Fibroblast of skin of abdomen (primary cell): ENCODE results near the gene BRSK2.
"Not testable (repeated sequence)": the region's sequence is repeated elsewhere in the genome, so short reads cannot be mapped to it uniquely, and the experiment has no call there.

Source experiments
- DNase-seq: peaks from one replicate; pipeline ENCODE4 v3.0.0-alpha.2; 2013

Gene BRSK2

DNA sequence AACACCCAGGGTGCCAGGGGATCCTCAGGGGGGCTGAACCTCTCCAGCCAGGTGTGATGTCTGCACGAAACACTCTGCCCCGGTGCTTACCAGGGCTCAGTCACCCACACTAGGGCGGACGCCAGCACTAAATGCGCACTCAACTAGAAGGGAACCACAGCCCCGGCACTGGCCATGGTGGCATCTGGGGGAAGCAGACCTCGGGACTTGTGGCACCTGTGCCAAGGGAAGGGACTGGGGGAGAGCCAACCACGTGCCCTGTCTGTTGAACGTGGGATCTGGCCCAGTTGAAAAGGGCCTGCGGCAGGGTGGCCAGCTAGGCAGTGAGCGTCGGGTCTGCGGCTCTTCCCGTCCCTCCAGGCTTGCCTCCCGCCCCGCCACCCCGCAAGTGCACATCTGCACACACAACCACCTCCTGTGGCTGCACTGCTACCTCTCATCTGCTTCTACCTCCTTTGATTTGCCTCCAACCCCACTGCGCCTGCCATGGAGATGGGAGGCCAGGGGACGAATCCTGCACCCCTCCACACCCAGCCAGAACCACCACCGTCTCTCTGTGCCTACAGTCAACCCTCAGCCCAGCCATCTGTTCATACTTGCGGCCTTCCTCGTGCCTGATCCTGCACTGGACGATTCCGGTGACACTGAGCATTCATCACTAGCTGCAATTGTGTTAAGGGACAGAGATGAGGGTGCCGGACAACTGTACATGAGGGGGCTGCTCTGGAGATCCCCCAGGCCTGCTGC is 111.9 kb downstream of the BRSK2 start:
- DNase-seq = no peak

DNA sequence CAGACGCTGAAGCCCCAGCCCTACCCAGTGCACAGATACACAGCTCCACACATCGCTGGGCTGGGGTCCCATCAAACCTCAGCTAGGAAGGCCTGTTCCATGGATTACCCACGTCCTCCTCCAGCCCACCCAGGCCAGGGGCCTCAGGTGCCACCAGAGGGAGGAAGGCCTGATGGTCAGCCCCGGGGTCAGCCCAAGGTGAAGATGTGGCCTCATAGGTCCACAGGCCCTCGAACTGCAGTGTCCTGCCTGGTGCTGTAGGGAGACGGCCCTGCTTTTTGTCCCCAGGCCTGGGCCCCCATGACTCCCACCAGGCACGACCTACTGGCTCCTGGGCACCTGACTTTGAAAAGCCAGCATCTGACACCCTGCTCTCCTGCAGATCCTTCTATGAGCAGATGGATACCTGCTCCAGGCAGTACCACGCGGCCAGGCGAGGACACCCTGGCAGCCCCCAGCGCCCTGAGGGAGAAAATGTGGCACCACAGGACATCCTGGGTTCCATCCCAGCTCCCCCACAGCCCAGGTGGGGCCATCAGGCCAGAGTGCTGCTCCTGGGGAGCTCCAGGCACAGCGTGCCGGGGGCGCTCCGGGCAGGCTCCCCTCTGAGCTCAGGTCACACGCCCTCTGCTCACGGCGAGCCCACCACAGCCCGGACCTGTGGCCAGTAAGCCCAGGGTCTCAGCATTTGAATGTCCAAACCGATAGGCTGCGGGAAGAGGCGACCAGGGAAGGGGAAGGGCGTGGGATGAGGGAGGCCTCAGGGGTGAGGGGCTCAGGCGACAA is 112.6 kb downstream of the BRSK2 start:
- no peak for DNase-seq

DNA sequence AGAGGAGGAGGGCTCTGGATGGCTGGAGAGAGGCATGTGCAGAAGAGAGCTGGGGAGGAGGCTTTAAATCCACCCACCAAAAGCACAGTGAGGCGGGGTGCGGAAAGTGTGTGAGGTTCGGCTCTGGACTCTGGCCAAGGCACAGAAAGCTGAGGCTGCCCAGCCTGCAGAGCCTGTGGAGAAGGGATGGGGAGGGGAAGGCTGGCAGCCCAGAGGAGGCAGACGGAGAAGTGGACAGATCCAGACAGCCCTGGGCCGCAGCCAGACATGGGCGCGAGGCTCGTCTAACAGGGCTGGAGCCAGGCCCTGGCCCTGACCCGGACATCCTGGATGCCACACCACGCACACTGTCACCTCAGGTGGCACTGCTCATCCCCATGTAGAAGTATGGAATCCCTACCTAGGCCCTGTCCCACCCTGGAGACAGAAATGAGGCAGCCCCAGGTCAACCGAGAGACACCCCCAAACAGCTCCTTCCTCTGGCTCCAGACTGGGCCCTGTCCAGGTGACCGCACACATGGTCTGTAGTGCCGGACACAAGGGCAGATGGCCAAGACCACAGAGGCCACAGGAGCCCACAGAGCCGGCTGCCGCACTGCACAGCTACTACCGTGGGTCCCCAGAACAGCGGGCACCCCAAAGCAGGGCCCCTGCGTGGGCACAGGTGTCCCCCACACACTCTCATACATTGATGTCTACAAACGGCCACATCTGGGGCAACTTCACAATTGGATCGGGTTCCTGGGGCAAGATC is 113.4 kb downstream of the BRSK2 start:
- no peak for DNase-seq

DNA sequence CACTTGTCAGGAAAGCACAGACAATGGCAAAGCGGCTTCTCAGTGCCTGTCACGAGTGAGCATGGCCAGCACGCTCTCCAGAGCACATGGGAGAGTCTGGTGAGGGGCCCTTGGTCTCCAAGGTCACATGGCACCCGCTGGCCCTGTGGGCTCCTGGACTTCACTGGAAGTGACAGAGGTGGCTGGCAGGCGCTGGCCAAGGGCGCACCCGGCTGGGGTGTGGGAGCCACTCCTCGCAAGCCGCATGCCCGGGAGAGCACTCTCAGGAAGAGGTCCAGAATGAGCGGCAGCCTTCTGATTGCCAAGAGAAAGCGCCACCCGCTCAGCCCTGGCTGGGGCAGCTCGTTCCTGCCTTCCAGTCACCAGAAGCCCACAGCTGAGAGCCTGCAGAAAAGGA is 114.0 kb downstream of the BRSK2 start:
- DNase-seq = no peak

DNA sequence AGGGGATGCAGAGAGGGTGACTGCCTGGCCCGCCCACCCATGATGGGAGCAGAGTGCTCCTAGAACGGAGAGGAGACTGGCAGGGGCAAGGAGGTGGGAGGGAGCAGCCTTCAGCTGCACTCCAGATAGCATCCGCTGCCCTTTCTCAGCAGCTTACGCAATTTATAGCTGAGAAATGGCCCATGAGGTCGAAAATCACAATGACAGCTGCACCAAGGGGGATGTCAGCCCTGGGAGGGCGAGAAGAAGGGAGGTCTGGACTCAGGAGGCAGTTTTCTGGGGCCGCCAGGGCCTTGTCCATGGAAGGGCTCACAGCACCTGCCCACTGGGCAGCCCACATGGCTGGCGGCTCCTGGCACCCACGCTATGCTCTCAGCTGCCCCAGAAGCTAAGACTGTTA is 114.4 kb downstream of the BRSK2 start:
- no peak for DNase-seq

DNA sequence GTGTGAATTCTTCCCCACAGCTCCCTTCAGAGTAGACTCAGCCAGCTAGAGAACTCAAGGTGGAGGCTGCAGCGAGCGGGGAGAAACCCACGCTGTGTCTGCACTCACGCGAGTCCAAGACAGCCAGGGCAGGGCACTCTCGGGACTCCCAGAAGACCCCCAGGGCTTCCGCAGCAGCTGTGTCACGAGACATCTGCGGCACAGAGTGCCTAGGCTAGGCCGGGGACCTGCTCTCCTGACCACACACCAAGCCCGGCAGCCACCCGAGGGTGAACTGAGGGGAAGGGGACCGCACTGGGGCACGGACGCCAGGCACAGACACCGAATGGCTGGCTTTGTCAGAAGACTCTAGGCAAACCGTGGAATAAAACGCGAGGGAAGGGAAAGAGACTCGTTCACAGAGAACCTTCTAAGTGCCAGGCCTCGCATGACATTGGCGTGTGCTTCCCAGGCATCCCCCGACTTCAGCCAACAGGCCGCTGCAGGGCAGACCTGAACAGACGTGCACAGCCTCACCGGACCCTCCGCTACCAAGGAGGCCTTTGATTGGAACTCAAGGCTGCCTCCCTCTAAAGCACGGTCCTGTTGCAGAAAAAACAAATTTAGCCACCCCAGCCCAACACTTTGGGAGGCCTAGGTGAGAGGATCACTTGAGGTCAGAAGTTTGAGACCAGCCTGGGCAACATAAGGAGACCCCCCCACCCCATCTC is 115.0 kb downstream of the BRSK2 start:
- DNase-seq = no peak

DNA sequence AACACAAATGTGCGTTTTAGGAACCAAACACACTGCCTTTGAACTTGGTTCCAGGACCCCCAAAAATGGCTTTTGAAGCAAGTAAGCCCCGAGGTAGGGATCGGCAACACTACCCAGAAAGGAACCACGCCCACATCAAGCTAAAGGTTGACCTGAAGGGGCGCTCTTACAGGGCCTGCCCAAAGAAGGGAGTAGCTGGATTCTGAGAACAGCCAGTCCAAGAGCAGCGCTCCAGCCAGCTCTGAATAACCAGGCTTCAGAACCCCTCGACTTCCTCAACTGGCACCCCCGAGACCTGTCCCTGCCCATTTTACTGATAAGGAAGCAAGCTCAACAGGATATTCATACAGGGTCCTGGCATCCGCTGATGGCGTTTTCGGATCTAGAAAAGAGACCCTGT is 115.7 kb downstream of the BRSK2 start:
- DNase-seq = no peak

DNA sequence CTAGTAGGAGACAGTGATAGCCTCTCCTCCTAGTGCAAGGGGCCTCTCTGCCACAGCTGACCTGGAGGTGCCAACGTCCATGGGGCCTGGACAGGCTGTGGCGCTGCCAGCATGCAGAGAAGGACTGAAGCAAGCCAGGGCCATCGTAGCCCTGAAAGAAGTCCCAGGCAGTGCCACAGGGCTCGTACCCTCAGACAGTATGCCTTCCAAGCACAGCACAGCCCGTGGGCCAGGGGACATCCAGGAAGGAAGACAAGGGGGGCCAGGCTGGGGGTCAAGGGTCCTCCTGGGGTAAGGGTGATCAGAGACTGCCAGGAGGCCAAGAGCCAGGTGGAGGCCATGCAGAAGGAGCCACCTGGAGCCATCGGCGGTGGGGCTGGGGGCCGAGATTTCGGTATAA is 117.2 kb downstream of the BRSK2 start:
- no peak for DNase-seq

DNA sequence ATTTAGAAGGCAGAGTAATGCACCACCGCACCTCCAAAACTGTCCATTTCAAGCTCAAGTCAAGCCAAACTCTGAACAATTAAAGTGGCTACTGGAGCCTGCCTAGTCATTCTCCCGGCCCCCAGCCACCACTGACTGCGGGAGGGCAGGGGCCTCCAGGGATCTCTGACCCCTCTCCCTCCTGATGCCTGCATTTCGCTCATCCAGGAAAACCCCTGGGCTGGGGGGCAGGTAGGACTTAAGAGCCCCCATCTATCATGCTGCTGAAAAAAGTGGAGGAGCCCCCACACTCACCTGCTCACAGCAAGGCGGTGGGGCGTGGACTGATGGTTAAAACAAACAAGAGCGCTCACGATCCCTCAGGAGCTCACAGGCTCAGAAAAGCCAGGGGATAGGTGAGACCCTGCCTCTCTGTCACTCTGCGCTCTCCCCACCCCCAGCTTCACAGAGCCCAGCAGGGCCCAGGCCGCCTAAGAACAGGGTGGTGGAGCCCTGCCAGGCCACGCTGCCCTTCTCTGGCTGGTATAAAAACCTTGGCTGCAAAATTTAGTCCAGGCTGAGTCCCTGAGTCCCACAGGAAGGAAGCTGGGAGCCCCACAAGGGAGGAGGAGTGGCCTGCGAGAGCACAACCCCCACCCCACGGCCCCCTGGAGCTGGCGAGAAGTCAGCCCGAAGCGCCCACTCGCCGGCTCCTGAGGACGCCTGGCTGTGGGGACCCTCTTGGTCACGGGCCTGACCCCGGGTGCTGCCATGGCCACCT is 117.8 kb downstream of the BRSK2 start:
- DNase-seq = no peak

DNA sequence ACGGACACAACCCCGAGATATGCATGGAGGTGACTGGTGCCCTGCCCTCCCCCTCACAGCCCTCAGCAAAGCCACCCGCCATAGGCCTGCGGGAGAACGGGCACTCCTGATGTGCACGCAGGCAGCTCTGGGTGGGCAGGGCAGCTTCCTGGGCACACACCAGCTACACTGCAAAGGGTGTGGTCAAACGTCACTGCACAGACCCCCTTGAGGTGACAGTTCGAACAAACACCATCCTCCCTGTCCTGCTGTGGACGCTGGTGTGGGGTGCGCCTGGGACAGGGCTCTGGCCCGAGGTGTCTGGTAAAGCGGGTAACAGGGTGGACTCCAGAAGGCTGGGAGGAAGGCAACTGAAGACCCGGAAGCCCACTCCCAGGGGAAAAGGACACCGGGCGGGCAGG is 118.8 kb downstream of the BRSK2 start:
- no peak for DNase-seq

DNA sequence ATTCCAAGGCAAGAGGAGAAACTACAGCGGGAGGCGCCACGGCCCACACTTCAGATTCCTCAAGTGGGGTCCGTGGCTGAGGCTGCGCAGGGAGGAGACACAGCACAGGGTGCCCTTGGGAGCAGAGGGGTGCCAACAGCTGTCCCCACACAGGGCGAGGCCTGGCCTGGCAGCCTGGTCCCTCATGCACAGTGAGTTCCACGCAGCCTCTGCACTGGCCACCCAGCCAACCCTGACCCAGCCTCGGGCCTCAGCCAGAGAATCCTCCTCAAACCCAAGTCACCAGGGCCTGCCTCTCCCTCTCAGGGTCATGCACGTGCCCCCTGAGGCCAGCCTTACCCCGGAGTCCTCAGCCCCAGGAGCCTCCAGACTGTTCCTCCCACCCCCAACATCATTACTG is 119.3 kb downstream of the BRSK2 start:
- DNase-seq = no peak

DNA sequence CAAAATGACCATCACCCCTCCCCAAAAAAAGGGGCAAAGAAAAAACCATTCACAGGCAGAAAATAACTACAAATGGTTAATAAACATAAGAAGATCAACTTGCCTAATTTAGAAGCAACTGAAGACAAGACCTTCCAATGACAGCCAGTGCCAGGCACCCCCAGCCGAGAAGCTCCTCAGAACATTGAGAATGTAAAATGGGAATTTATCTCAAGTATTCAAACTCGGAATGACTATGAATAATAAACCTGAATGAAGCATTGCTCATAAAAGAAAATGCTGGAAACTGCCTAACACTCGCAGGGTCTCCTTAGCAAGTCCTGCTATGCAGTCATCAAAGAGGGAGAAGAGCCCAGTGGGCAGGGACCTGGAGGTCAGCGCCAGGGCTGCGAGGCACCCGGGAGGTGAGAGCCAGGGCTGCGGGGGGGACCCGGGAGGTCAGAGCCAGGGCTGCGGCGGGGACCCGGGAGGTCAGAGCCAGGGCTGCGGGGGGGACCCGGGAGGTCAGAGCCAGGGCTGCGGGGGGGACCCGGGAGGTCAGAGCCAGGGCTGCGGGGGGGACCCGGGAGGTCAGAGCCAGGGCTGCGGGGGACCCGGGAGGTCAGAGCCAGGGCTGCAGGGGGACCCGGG is 120.0 kb downstream of the BRSK2 start:
- DNase-seq = no peak

DNA sequence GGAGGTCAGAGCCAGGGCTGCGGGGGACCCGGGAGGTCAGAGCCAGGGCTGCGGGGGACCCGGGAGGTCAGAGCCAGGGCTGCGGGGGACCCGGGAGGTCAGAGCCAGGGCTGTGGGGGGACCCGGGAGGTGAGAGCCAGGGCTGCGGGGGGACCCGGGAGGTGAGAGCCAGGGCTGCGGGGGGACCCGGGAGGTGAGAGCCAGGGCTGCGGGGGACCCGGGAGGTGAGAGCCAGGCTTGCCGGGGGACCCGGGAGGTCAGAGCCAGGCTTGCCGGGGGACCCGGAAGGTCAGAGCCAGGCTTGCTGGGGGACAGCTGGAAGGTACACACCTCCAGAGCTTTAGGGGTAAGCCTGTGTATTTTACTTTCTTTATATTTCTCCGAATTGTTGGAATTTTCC is 120.6 kb downstream of the BRSK2 start:
- not testable (repeated sequence) for DNase-seq

DNA sequence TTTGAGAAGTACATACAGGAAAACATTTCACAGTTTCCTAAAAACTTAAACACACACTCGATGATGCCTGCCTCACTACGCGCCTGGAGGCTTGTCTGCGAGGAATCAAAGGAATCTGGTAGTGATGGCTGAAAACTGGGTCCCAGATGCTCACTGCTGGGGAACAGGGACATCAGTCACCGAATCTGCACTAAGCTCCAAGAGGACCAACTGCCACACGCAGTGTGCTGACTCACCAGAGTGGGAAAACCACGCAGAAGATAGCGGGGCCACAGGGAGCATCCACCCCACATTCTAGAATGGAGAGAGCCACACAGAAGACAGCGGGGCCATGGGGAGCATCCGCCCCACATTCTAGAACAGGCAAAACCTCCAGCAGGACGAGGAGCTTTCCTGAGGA is 121.2 kb downstream of the BRSK2 start:
- no peak for DNase-seq

DNA sequence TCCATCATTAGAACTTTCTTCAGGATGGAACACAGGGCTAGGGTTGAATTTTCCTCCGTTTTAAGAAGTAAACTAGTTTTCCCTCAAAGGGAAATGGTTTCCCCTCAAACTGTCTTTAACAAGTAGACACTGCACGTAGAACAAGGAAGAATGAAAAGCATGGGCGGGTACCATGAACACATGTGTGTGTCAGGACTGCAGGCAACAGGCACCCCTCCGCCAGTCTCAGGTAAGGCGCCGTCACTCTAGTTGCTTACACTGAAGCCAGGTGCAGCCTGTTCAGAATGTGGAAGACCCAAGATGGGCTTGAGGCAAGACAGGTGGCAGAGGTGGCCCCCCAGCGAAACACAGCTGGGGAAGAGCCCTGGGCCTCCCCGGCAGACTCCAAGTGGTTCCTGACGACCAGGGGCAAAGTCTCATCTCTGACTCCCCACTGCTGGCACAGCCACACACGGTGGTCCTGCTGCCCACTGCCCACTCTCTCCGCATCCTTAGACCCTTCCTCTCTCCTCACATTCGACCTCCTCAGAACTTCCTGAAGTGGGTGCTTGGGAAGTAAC is 122.3 kb downstream of the BRSK2 start:
- no peak for DNase-seq
